ENCODE results near the gene FXYD6. TPM values are rescaled to one million over a fixed set of nuclear protein-coding genes. Genes with fewer than 3 reads are reported as not detected.
A peak's percentile ranks its signal among the peaks of the same experiment; 100 is the strongest.

The FXYD6 gene
- total and polyA plus RNA-seq, 4 donors, result 4.7 to 22.5 (median 12.3) TPM

GRCh38 chr11:117872975-117873827 is 3.3 kb downstream of the FXYD6 start:
- 81% methylated on average over 15 of the region's 15 CpGs for WGBS
- no peak overlapping the region for H3K4me3 ChIP-seq (ENCODE audit: low read depth in 1 of 3, low read length in 3 of 3)
- TF ChIP-seq ATF3 (IDR thresholded peaks at IDR 0.05) (no peak), HNF4G (IDR thresholded peaks at IDR 0.05) (no peak), JUND (IDR thresholded peaks at IDR 0.05) (no peak), GABPA (IDR thresholded peaks at IDR 0.05 in 1 of 2, conservative IDR thresholded peaks at IDR 0.05 in 1 of 2) (no peak), YY1 (IDR thresholded peaks at IDR 0.05) (no peak)
- peaks cover 0 to 15% (median 8%) of the 10 kb centered on the region in 4 donors for H3K4me1 ChIP-seq (ENCODE audit: control insufficient read depth in 4 of 4, insufficient read depth in 4 of 4, low read length in 3 of 4)
- peaks cover 0 to 10% (median 1%) of the 10 kb centered on the region in 4 donors for H3K27me3 ChIP-seq (ENCODE audit: control insufficient read depth in 4 of 4, insufficient read depth in 4 of 4, low read length in 3 of 4)
- H3K9ac ChIP-seq (ENCODE audit: low read depth in 1 of 2, low read length in 2 of 2), result no peak overlapping the region
- H3K9me3 ChIP-seq (ENCODE audit: control insufficient read depth in 4 of 4, low read length in 3 of 4), result no peaks in the 10 kb centered on the region
- H3K27ac ChIP-seq (ENCODE audit: low read depth in 1 of 2, low read length in 2 of 2), result peak overlapping the region in 1 of 2 donors; percentile 27
- no peak for DNase-seq (ENCODE audit: low spot score)
- no peaks in the 10 kb centered on the region for H3K36me3 ChIP-seq (ENCODE audit: control insufficient read depth in 4 of 4, insufficient read depth in 3 of 4, low read depth in 1 of 4, low read length in 3 of 4)

GRCh38 chr11:117872420-117872961 is 4.0 kb downstream of the FXYD6 start:
- Histone ChIP-seq H3K9me3 (ENCODE audit: control insufficient read depth in 4 of 4, low read length in 3 of 4) (no peaks in the 10 kb centered on the region), H3K27me3 (ENCODE audit: control insufficient read depth in 4 of 4, insufficient read depth in 4 of 4, low read length in 3 of 4) (peaks cover 0 to 10% (median 1%) of the 10 kb centered on the region in 4 donors), H3K4me3 (ENCODE audit: low read depth in 1 of 3, low read length in 3 of 3) (no peak overlapping the region), H3K27ac (ENCODE audit: low read depth in 1 of 2, low read length in 2 of 2) (peak overlapping the region in 1 of 2 donors; percentile 27), H3K4me1 (ENCODE audit: control insufficient read depth in 4 of 4, insufficient read depth in 4 of 4, low read length in 3 of 4) (peaks cover 0 to 15% (median 8%) of the 10 kb centered on the region in 4 donors), H3K36me3 (ENCODE audit: control insufficient read depth in 4 of 4, insufficient read depth in 3 of 4, low read depth in 1 of 4, low read length in 3 of 4) (no peaks in the 10 kb centered on the region), H3K9ac (ENCODE audit: low read depth in 1 of 2, low read length in 2 of 2) (no peak overlapping the region)
- DNase-seq (ENCODE audit: low spot score), result no peak
- TF ChIP-seq YY1 (IDR thresholded peaks at IDR 0.05) (no peak), JUND (IDR thresholded peaks at IDR 0.05) (no peak), RAD21 (IDR thresholded peaks at IDR 0.05) (no peak), SP1 (IDR thresholded peaks at IDR 0.05) (peak; percentile 11), MAX (IDR thresholded peaks at IDR 0.05) (no peak), HNF4G (IDR thresholded peaks at IDR 0.05) (no peak), CTCF (IDR thresholded peaks at IDR 0.05; ENCODE audit: low read depth, low read length, missing input control) (no peak), ZBTB33 (IDR thresholded peaks at IDR 0.05) (no peak), TAF1 (conservative IDR thresholded peaks at IDR 0.05) (no peak), NR2F2 (IDR thresholded peaks at IDR 0.05) (peak; percentile 92), HNF4A (conservative IDR thresholded peaks at IDR 0.05) (no peak), FOXA2 (IDR thresholded peaks at IDR 0.05) (no peak), FOXA1 (IDR thresholded peaks at IDR 0.05) (no peak), REST (IDR thresholded peaks at IDR 0.05) (no peak)
- 56% methylated on average over 12 of the region's 12 CpGs for WGBS
